BE2C (cell line): ENCODE data around the gene GTSE1.

ENCODE experiments used
- DNase-seq: peaks from one replicate; pipeline ENCODE4 v3.0.0-alpha.2; 2020
- H3K27me3 ChIP-seq: fragments of 250-450 bp; sonication (Bioruptor Pico); 2 replicates; pipeline ENCODE4 v1.5.1; 2020; ENCODE audit warnings: mild to moderate bottlenecking
- H3K36me3 ChIP-seq: fragments of 250-450 bp; sonication (Bioruptor Pico); 2 replicates; pipeline ENCODE4 v1.5.1; 2020; ENCODE audit warnings: mild to moderate bottlenecking
- H3K4me1 ChIP-seq: fragments of 250-450 bp; sonication (Bioruptor Pico); 2 replicates; pipeline ENCODE4 v1.5.1; 2020
- H3K4me3 ChIP-seq: 2 replicates; pipeline ENCODE4 v1.5.1; 2011; ENCODE audit warnings: low read depth, low read length
- H3K9me3 ChIP-seq: fragments of 250-450 bp; sonication (Bioruptor Pico); 2 replicates; pipeline ENCODE4 v1.5.1; 2020
- TF ChIP-seq, protein P1 (sequence below): IDR thresholded peaks from 2 replicates; pipeline ENCODE4 v1.5.1; 2012; ENCODE audit warnings: mild to moderate bottlenecking, low read depth, low read length

The GTSE1 gene

GRCh38 chr22:46352276-46352675 lies 55.6 kb downstream of the GTSE1 start:
- no peaks in the 10 kb centered on the region for H3K9me3 ChIP-seq
- no peaks in the 10 kb centered on the region for H3K27me3 ChIP-seq
- DNase-seq = no peak
- TF ChIP-seq, protein P1, sequence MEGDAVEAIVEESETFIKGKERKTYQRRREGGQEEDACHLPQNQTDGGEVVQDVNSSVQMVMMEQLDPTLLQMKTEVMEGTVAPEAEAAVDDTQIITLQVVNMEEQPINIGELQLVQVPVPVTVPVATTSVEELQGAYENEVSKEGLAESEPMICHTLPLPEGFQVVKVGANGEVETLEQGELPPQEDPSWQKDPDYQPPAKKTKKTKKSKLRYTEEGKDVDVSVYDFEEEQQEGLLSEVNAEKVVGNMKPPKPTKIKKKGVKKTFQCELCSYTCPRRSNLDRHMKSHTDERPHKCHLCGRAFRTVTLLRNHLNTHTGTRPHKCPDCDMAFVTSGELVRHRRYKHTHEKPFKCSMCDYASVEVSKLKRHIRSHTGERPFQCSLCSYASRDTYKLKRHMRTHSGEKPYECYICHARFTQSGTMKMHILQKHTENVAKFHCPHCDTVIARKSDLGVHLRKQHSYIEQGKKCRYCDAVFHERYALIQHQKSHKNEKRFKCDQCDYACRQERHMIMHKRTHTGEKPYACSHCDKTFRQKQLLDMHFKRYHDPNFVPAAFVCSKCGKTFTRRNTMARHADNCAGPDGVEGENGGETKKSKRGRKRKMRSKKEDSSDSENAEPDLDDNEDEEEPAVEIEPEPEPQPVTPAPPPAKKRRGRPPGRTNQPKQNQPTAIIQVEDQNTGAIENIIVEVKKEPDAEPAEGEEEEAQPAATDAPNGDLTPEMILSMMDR = no peak
- H3K4me1 ChIP-seq = peaks cover 22% of the 10 kb centered on the region
- peaks cover 88% of the 10 kb centered on the region for H3K36me3 ChIP-seq
- H3K4me3 ChIP-seq = no peak overlapping the region

- TF ChIP-seq, protein P1 = no peak
- Histone ChIP-seq H3K4me1 (peaks cover 22% of the 10 kb centered on the region), H3K27me3 (no peaks in the 10 kb centered on the region), H3K36me3 (peaks cover 84% of the 10 kb centered on the region), H3K9me3 (no peaks in the 10 kb centered on the region), H3K4me3 (no peak overlapping the region)
- peak; percentile 90 for DNase-seq
These were observed 56.2 kb downstream of the GTSE1 start for GRCh38 chr22:46352691-46353386.

DNA sequence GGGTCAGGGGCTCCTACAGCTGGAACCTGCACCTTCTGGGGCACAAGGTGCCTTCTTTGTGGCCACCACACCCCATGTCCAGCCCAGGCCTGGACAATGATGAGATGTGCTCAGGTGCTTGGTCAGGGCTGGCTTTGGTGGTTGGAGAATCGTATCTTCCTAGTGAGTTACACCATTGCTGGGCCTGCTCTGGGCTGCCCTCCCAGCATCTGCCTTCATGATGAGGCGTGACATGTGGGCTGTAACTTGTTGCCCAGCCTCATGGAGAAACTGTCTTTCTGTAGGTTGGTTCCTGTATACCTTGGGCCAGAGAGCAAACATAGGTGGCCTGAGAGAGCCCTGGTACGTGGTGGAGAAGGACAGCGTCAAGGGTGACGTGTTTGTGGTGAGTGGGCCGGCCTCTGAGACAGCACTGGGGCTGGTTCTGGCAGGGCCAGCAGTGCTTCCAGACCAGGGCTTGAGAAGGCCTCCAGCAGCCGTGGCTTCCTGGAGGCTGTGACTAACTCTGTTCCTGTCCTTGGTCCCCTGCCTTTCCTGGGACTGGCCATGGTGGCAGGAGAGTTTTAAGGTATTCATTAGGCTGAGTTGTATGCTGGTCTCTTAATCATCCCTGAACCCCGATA lies 56.9 kb downstream of the GTSE1 start:
- DNase-seq = no peak
- peaks cover 77% of the 10 kb centered on the region for H3K36me3 ChIP-seq
- no peak overlapping the region for H3K4me3 ChIP-seq

DNA sequence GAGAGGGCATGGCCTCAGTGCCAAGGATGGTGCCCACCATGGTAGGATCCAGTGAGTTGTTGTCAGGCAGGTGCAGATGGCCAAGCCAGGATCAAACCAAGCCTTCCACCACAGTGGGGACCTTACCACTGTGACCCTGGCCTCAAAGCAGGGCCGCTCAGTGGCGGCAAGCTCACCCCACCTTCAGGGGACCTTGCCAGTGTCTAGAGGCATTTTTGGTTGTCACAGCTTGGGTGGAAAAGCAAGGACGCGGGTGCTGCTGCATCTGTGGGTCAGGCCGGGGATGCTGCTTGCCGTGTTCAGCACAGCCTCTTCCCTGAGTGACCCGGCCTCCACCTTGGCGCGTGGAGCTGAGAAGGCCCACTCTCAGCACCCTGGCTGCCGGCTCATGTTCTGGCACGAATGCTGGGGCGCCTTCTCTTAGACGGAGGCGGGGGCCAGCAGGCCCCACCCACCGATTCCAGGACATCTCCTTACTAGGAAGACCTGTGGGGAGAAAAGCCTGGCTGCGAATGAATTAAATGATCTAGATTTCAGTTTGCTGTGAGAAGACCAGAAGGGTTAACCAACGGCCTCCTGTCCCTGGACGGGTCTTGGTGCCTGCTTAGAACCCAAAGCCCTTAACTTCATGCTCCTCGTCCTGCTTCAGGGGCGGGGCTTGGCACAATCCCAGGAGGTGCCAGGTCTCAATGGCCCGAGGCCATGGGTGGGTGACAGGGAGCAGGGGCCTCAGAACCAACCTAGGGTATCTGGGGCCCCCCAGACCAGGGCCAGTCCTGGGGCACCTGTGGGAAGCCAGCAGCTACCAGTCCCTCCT lies 57.7 kb downstream of the GTSE1 start:
- DNase-seq = no peak
- H3K36me3 ChIP-seq = peaks cover 73% of the 10 kb centered on the region
- TF ChIP-seq, protein P1 = no peak
- H3K27me3 ChIP-seq = no peaks in the 10 kb centered on the region
- no peak overlapping the region for H3K4me3 ChIP-seq
- peaks cover 22% of the 10 kb centered on the region for H3K4me1 ChIP-seq
- no peaks in the 10 kb centered on the region for H3K9me3 ChIP-seq

More for the DNA sequence above, 56.9 kb downstream of the GTSE1 start:
- TF ChIP-seq, protein P1 = no peak
- no peaks in the 10 kb centered on the region for H3K9me3 ChIP-seq
- H3K27me3 ChIP-seq = no peaks in the 10 kb centered on the region
- H3K4me1 ChIP-seq = peaks cover 22% of the 10 kb centered on the region

- peaks cover 70% of the 10 kb centered on the region for H3K36me3 ChIP-seq
These were observed 58.3 kb downstream of the GTSE1 start for GRCh38 chr22:46354993-46355305.

More at GRCh38 chr22:46354993-46355305, 58.3 kb downstream of the GTSE1 start:
- no peak overlapping the region for H3K4me3 ChIP-seq
- no peaks in the 10 kb centered on the region for H3K27me3 ChIP-seq
- no peak for DNase-seq
- no peaks in the 10 kb centered on the region for H3K9me3 ChIP-seq
- TF ChIP-seq, protein P1 = no peak
- H3K4me1 ChIP-seq = peaks cover 22% of the 10 kb centered on the region
